ENCODE data around the gene GEMIN7. TPM values are rescaled to one million over a fixed set of nuclear protein-coding genes. Genes with fewer than 3 reads are reported as not detected.

GEMIN7 gene
- total RNA-seq, 1 experiment from 2014 or later = 62.7 TPM

GRCh38 chr19:45126654-45127053, 47.6 kb downstream of the GEMIN7 start:
- no peak for DNase-seq (ENCODE audit: low read depth)

- DNase-seq (ENCODE audit: low read depth) = no peak
Observed at GRCh38 chr19:45128146-45128545, 49.1 kb downstream of the GEMIN7 start.

- no peak for DNase-seq (ENCODE audit: low read depth)
Observed at GRCh38 chr19:45128806-45129205, 49.7 kb downstream of the GEMIN7 start.

GRCh38 chr19:45130236-45130635, 51.2 kb downstream of the GEMIN7 start:
- DNase-seq (ENCODE audit: low read depth) = no peak

GRCh38 chr19:45130888-45131615, 52.0 kb downstream of the GEMIN7 start:
- DNase-seq (ENCODE audit: low read depth) = no peak

GRCh38 chr19:45133661-45134060, 54.6 kb downstream of the GEMIN7 start:
- no peak for DNase-seq (ENCODE audit: low read depth)

- no peak for DNase-seq (ENCODE audit: low read depth)
Observed at GRCh38 chr19:45135176-45135885, 56.3 kb downstream of the GEMIN7 start.

GRCh38 chr19:45136507-45137178, 57.6 kb downstream of the GEMIN7 start:
- DNase-seq (ENCODE audit: low read depth) = no peak

GRCh38 chr19:45137179-45137761, 58.2 kb downstream of the GEMIN7 start:
- no peak for DNase-seq (ENCODE audit: low read depth)

GRCh38 chr19:45138303-45138751, 59.3 kb downstream of the GEMIN7 start:
- no peak for DNase-seq (ENCODE audit: low read depth)

GRCh38 chr19:45139286-45140143, 60.5 kb downstream of the GEMIN7 start:
- no peak for DNase-seq (ENCODE audit: low read depth)

GRCh38 chr19:45140144-45140503, 61.1 kb downstream of the GEMIN7 start:
- DNase-seq (ENCODE audit: low read depth) = no peak

GRCh38 chr19:45140533-45140932, 61.5 kb downstream of the GEMIN7 start:
- no peak for DNase-seq (ENCODE audit: low read depth)

Other genes starting within 250 kb of the GEMIN7 start
- 49.3 and 51.0 TPM in 2 replicates for gene NECTIN2, start 233.0 kb upstream of the GEMIN7 start, total RNA-seq (2014; rRNA removed; shearing (Covaris generic))
- 75.2 and 141 TPM in 2 replicates for gene TOMM40, start 188.0 kb upstream of the GEMIN7 start, total RNA-seq (2014; rRNA removed; shearing (Covaris generic))
- 6.1 and 8.5 TPM in 2 replicates for gene APOE, start 173.5 kb upstream of the GEMIN7 start, total RNA-seq (2014; rRNA removed; shearing (Covaris generic))
- 1.3 and 1.8 TPM in 2 replicates for gene APOC1, start 164.7 kb upstream of the GEMIN7 start, total RNA-seq (2014; rRNA removed; shearing (Covaris generic))
- gene APOC4, start 137.0 kb upstream of the GEMIN7 start, total RNA-seq (2014; rRNA removed; shearing (Covaris generic)) = not detected in 2 replicates
- gene APOC2, start 133.2 kb upstream of the GEMIN7 start, total RNA-seq (2014; rRNA removed; shearing (Covaris generic)) = not detected in 2 replicates
- gene CLPTM1, start 123.9 kb upstream of the GEMIN7 start, total RNA-seq (2014; rRNA removed; shearing (Covaris generic)) = 35.0 and 52.5 TPM in 2 replicates
- 7.2 and 9.9 TPM in 2 replicates for gene RELB, start 77.8 kb upstream of the GEMIN7 start, total RNA-seq (2014; rRNA removed; shearing (Covaris generic))
- 11.5 and 12.1 TPM in 2 replicates for gene CLASRP, start 40.2 kb upstream of the GEMIN7 start, total RNA-seq (2014; rRNA removed; shearing (Covaris generic))
- gene ZNF296, start 2.8 kb upstream of the GEMIN7 start, total RNA-seq (2014; rRNA removed; shearing (Covaris generic)) = 0.48 and 0.59 TPM in 2 replicates
- gene PPP1R37, start 13.9 kb downstream of the GEMIN7 start, total RNA-seq (2014; rRNA removed; shearing (Covaris generic)) = 17.2 and 30.5 TPM in 2 replicates
- 0.12 and 0.20 TPM in 2 replicates for gene NKPD1, start 81.7 kb downstream of the GEMIN7 start, total RNA-seq (2014; rRNA removed; shearing (Covaris generic))
- gene TRAPPC6A, start 99.0 kb downstream of the GEMIN7 start, total RNA-seq (2014; rRNA removed; shearing (Covaris generic)) = 6.5 and 8.4 TPM in 2 replicates
- 4.0 and 6.4 TPM in 2 replicates for gene BLOC1S3, start 99.5 kb downstream of the GEMIN7 start, total RNA-seq (2014; rRNA removed; shearing (Covaris generic))
- gene EXOC3L2, start 166.1 kb downstream of the GEMIN7 start, total RNA-seq (2014; rRNA removed; shearing (Covaris generic)) = not detected in 2 replicates
- 6.6 and 7.3 TPM in 2 replicates for gene MARK4, start 172.0 kb downstream of the GEMIN7 start, total RNA-seq (2014; rRNA removed; shearing (Covaris generic))
- gene CKM, start 243.6 kb downstream of the GEMIN7 start, total RNA-seq (2014; rRNA removed; shearing (Covaris generic)) = 0.20 and 0.24 TPM in 2 replicates